Hepatocyte (in vitro differentiated cells): ENCODE data around the gene BTBD19.

ENCODE experiments used
- CTCF ChIP-seq: fragments of 200-600 bp; sonication (generic); IDR thresholded peaks from 2 replicates; pipeline ENCODE4 v1.5.1; 2016; ENCODE audit warnings: antibody characterized with exemption, mild to moderate bottlenecking; ENCODE audit not compliant: poor library complexity
- EZH2 ChIP-seq: fragments of 200-600 bp; sonication (generic); IDR thresholded peaks from 2 replicates; pipeline ENCODE4 v1.6.1; 2016; ENCODE audit warnings: antibody characterized with exemption, mild to moderate bottlenecking, borderline replicate concordance
- EZH2phosphoT487 ChIP-seq: fragments of 200-600 bp; sonication (generic); IDR thresholded peaks from one replicate; pipeline ENCODE4 v1.6.1; 2018; ENCODE audit warnings: antibody characterized with exemption, mild to moderate bottlenecking, low read depth, moderate library complexity; ENCODE audit not compliant: unreplicated experiment, severe bottlenecking

GRCh38 chr1:44784094-44785028 lies 24.0 kb upstream of the BTBD19 start:
- TF ChIP-seq CTCF (no peak), EZH2phosphoT487 (no peak), EZH2 (no peak)
